Parathyroid adenoma (tissue), 2 donors: ENCODE results near the gene ZFP36L1.

Experiments
- H2AFZ ChIP-seq: fragments of 300-600 bp; sonication (generic); one replicate; pipeline ENCODE4 v1.7.0; 2017; ENCODE audit warnings: antibody characterized with exemption, mild to moderate bottlenecking
- H3K27ac ChIP-seq: fragments of 300-600 bp; sonication (generic); one replicate; pipeline ENCODE4 v1.7.0; 2017
- H3K27me3 ChIP-seq: fragments of 300-600 bp; sonication (generic); one replicate; pipeline ENCODE4 v1.7.0; 2017; ENCODE audit warnings: low read length; ENCODE audit not compliant: control insufficient read depth, insufficient read depth
- H3K36me3 ChIP-seq: fragments of 300-600 bp; sonication (generic); one replicate; pipeline ENCODE4 v1.7.0; 2017; ENCODE audit warnings: low read length; ENCODE audit not compliant: control insufficient read depth, insufficient read depth
- H3K4me1 ChIP-seq: fragments of 300-600 bp; sonication (generic); one replicate; pipeline ENCODE4 v1.7.0; 2017; ENCODE audit warnings: control low read depth
- H3K4me2 ChIP-seq: fragments of 300-600 bp; sonication (generic); one replicate; pipeline ENCODE4 v1.7.0; 2017; ENCODE audit warnings: low read length
- H3K4me3 ChIP-seq: fragments of 300-600 bp; sonication (generic); one replicate; pipeline ENCODE4 v1.7.0; 2017; ENCODE audit warnings: low read depth, low read length
- H3K79me2 ChIP-seq: fragments of 300-600 bp; sonication (generic); one replicate; pipeline ENCODE4 v1.7.0; 2017; ENCODE audit warnings: control low read depth
- H3K9ac ChIP-seq: fragments of 300-600 bp; sonication (generic); one replicate; pipeline ENCODE4 v1.7.0; 2017; ENCODE audit warnings: mild to moderate bottlenecking
- H3K9me3 ChIP-seq: fragments of 300-600 bp; sonication (generic); one replicate; pipeline ENCODE4 v1.7.0; 2017; ENCODE audit warnings: low read length; ENCODE audit not compliant: control insufficient read depth
- TF ChIP-seq, protein P1 (sequence below): fragments of 300-600 bp; sonication (generic); IDR thresholded peaks from one replicate; pipeline ENCODE4 v1.7.0; 2017; ENCODE audit warnings: antibody characterized with exemption, mild to moderate bottlenecking
- donor health status: primary hyperparathyroidism.

The ZFP36L1 gene

DNA sequence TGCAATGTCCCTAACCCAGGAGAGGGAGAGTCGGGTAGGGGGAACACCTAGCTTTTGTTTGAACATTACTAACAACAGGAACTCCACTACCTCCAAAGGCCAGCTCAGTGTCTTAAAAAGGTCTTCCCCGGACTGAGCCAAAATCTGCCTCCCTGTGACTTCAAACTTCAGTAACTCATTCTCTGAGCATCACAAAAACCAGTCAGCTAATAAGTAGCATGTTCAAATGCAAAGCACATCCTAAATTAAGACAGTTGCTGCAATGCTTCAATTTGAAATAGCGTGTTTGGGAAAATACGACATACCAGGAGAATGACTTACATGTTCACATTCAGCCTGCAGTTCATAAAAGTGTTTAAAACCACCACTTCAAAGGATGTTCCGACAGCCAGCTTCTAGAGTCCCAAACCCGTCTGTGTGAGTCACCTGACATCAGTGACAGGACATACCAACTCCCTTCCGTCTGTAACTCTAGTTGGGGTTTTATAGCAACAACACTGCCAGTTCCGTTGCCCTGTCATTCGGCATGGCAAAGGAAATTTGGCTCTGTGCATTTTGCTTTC is 13.0 kb downstream of the ZFP36L1 start:
- H3K27me3 ChIP-seq, result no peaks in the 10 kb centered on the region
- peaks cover 7% of the 10 kb centered on the region for H3K4me1 ChIP-seq
- H3K9ac ChIP-seq, result no peak overlapping the region
- no peak overlapping the region for H3K4me3 ChIP-seq
- no peak overlapping the region for H3K27ac ChIP-seq
- no peaks in the 10 kb centered on the region for H3K36me3 ChIP-seq
- no peaks in the 10 kb centered on the region for H3K79me2 ChIP-seq
- TF ChIP-seq, protein P1, sequence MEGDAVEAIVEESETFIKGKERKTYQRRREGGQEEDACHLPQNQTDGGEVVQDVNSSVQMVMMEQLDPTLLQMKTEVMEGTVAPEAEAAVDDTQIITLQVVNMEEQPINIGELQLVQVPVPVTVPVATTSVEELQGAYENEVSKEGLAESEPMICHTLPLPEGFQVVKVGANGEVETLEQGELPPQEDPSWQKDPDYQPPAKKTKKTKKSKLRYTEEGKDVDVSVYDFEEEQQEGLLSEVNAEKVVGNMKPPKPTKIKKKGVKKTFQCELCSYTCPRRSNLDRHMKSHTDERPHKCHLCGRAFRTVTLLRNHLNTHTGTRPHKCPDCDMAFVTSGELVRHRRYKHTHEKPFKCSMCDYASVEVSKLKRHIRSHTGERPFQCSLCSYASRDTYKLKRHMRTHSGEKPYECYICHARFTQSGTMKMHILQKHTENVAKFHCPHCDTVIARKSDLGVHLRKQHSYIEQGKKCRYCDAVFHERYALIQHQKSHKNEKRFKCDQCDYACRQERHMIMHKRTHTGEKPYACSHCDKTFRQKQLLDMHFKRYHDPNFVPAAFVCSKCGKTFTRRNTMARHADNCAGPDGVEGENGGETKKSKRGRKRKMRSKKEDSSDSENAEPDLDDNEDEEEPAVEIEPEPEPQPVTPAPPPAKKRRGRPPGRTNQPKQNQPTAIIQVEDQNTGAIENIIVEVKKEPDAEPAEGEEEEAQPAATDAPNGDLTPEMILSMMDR, result no peak
- no peaks in the 10 kb centered on the region for H3K9me3 ChIP-seq
- H3K4me2 ChIP-seq, result no peak overlapping the region
- no peak overlapping the region for H2AFZ ChIP-seq

DNA sequence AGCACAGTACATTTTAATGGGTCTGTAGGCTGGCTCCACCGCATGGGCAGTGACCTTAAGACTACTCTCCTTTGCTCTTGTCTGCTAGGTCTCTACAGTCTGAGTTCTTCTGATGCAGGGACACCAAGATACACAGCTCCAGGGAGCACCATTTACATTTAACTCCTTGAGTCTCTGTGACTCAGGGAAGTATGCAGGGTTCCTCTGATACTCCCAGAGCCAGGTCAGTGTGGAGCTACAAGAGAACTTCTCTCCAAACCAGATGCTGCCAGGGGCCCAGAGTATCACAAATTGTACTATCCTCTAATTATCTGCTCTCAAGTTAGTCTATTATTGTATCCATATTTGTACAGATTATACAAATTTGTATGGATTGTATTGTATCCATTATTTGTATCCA is 15.2 kb downstream of the ZFP36L1 start:
- H3K4me1 ChIP-seq, result peaks cover 7% of the 10 kb centered on the region
- H3K27me3 ChIP-seq, result no peaks in the 10 kb centered on the region

DNA sequence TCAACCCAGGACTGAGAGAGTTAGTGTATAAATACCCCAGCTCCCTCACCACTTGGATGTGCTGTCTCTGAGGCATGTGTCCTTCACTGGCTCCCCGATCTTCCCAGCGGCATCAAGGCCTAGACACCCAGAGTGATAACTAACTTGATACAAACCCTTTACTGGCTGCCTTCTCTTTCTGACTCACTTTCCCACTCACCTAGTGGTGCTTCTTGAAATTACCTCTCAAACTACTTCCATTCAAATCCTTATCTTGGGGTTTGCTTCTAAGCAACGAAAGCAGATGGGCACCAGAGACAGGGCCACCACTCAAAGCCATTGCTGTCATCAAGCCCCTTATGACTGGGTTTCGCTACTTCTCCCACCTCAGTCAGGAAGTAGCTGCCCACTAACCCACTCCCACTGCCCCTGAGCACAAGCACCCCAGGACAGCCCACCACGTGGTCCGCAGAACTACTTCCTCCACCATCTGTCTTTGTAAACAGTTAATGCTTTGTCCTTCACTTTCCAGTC is 17.2 kb downstream of the ZFP36L1 start:
- no peaks in the 10 kb centered on the region for H3K36me3 ChIP-seq
- no peak overlapping the region for H3K9ac ChIP-seq
- no peaks in the 10 kb centered on the region for H3K9me3 ChIP-seq
- no peaks in the 10 kb centered on the region for H3K79me2 ChIP-seq
- no peak overlapping the region for H2AFZ ChIP-seq
- H3K27me3 ChIP-seq, result no peaks in the 10 kb centered on the region
- H3K4me1 ChIP-seq, result no peaks in the 10 kb centered on the region
- no peak overlapping the region for H3K4me3 ChIP-seq
- H3K27ac ChIP-seq, result no peak overlapping the region
- TF ChIP-seq, protein P1, result no peak
- no peak overlapping the region for H3K4me2 ChIP-seq

More for the DNA sequence above, 15.2 kb downstream of the ZFP36L1 start:
- Histone ChIP-seq H3K27ac (no peak overlapping the region), H3K36me3 (no peaks in the 10 kb centered on the region), H3K9ac (no peak overlapping the region), H3K79me2 (no peaks in the 10 kb centered on the region), H3K9me3 (no peaks in the 10 kb centered on the region), H3K4me2 (no peak overlapping the region), H2AFZ (no peak overlapping the region), H3K4me3 (no peak overlapping the region)
- TF ChIP-seq, protein P1, result no peak

DNA sequence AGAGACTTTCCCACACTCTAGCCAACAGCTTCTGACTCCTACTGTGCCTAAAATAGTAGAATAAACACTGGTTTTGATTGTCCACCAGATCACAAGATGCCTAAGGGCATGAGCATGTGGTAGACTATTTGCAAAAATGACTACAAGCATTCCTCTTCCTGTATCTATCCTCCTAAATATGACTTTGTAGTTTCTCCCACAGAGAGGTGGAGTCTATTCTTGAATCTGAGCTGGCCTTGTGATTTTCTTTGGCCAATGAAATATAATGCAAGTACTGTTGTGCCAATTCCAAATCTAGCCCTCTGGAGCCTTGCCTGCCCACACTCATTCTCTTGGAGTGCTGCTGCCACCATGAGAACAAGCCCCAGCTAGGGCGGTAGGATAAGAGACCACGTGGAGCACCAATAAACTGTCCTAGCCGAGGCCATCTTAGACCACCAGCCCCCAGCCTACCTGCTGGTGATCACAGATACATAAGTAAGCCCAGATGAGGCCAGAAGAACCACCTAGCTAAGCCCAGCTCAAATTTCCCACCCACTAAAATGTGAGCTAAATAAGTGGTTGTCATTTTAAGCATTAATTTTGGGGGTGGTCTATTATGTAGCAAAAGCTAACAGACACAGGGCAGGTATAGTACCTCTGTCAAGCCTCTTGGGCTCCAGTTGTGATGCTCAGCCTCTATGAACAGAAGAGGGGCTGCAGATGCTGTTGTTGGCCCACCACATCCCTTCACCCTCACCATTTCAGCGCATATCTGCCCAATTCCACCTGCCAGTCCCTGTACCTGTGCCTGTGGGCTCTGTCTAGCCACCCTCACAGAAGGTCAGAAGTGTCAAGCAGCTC is 17.9 kb downstream of the ZFP36L1 start:
- H3K79me2 ChIP-seq, result no peaks in the 10 kb centered on the region
- H3K36me3 ChIP-seq, result no peaks in the 10 kb centered on the region
- no peaks in the 10 kb centered on the region for H3K4me1 ChIP-seq
- no peaks in the 10 kb centered on the region for H3K27me3 ChIP-seq
- no peak overlapping the region for H3K9ac ChIP-seq
- H3K9me3 ChIP-seq, result no peaks in the 10 kb centered on the region
- H3K27ac ChIP-seq, result no peak overlapping the region
- TF ChIP-seq, protein P1, result no peak
- H2AFZ ChIP-seq, result no peak overlapping the region
- H3K4me3 ChIP-seq, result no peak overlapping the region
- no peak overlapping the region for H3K4me2 ChIP-seq
